ENCODE measurements around the gene SUPT3H.

Gene SUPT3H

DNA sequence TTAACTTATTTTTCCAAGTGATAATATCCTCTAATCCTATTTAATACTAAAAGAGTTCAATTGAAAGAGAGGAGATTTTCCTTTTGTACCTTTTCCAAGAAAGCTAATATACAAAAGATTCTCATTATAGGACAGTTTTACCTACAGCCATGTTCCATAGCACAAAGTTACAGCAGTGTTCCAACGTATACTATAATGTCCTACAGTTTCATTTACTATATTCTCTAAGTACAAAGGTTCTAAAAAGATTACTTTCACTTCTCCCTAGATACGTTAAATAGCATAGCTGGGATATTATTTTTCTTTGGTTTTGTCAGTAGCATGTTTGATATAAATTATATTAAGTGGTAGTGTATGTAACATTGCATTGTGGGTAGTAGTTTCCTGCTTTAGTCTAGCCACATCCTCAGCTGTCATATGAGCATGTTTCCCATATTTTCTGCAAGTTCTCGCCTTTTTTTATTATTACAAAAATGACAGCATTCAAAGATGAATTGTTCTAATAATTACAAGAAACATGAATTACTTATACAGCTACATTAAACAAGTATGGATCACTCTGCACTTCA is 54.0 kb downstream of the SUPT3H start:
- no peak overlapping the region for H3K4me3 ChIP-seq (ENCODE audit: low read depth, low read length)
- TF ChIP-seq, protein P1, sequence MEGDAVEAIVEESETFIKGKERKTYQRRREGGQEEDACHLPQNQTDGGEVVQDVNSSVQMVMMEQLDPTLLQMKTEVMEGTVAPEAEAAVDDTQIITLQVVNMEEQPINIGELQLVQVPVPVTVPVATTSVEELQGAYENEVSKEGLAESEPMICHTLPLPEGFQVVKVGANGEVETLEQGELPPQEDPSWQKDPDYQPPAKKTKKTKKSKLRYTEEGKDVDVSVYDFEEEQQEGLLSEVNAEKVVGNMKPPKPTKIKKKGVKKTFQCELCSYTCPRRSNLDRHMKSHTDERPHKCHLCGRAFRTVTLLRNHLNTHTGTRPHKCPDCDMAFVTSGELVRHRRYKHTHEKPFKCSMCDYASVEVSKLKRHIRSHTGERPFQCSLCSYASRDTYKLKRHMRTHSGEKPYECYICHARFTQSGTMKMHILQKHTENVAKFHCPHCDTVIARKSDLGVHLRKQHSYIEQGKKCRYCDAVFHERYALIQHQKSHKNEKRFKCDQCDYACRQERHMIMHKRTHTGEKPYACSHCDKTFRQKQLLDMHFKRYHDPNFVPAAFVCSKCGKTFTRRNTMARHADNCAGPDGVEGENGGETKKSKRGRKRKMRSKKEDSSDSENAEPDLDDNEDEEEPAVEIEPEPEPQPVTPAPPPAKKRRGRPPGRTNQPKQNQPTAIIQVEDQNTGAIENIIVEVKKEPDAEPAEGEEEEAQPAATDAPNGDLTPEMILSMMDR (IDR thresholded peaks at IDR 0.05; ENCODE audit: low read depth, low read length): no peak

DNA sequence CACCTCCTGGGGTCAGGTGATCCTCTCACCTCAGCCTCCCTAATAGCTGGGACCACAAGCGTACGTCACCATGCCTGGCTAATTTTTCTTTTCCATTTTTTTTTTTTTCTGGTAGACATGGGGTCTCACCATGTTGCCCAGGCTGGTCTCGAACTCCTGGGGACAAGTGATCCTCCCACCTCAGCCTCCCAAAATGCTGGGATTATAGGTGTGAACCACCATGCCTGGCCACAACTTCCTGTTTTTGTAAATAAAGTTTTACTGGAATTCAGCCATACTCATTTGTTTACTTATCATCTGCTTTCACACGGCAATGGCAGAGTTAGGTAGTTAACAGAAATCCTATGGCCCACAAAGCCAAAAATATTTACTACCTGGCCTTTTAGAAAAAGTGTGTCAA is 57.4 kb downstream of the SUPT3H start:
- no peak overlapping the region for H3K4me3 ChIP-seq (ENCODE audit: low read depth, low read length)
- TF ChIP-seq, protein P1 (IDR thresholded peaks at IDR 0.05; ENCODE audit: low read depth, low read length): no peak

DNA sequence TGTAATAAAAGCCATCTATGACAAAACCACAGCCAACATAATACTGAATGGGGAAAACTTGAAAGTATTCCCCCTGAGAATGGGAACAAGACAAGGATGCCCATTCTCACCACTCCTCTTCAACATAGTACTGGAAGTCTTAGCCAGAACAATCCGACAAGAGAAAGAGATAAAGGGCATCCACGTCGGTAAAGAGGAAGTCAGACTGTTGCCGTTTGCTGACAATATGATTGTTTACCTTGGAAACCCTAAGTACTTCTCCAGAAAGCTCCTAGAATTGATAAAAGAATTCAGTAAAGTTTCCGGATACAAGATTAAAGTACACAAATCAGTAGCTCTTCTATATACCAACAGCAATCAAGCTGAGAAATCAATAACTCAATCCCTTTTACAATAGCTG is 63.6 kb downstream of the SUPT3H start:
- TF ChIP-seq, protein P1 (IDR thresholded peaks at IDR 0.05; ENCODE audit: low read depth, low read length): no peak
- H3K4me3 ChIP-seq (ENCODE audit: low read depth, low read length): no peak overlapping the region

DNA sequence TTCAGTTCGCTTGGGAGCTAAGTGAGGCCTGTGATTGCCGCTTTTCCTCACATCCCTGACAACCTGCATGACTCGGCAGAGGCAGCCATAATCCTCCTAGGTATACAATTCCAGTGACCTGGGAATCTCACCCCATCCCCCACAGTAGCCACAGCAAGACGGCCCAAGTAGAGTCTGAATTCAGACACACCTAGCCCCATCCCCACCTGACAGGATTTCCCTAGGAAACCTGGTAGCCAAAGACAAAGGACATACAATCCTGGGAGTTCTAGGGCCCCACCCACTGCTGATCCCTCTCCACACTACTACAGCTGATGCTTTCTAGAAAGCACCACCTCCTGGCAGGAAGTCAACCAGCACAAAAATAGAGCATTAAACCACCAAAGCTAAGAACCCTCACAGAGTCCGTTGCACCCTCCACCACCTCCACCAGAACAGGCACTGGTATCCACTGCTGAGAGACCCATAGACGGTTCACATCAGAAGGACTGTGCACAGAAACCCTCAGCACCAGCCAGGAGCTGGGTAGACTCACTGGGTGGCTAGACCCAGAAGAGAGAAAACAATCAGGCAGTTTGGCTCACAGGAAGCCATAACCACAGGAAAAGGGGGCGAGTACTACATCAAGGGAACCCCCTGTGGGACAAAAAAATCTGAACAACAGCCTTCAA is 67.5 kb downstream of the SUPT3H start:
- H3K4me3 ChIP-seq (ENCODE audit: low read depth, low read length): no peak overlapping the region
- TF ChIP-seq, protein P1 (IDR thresholded peaks at IDR 0.05; ENCODE audit: low read depth, low read length): no peak

DNA sequence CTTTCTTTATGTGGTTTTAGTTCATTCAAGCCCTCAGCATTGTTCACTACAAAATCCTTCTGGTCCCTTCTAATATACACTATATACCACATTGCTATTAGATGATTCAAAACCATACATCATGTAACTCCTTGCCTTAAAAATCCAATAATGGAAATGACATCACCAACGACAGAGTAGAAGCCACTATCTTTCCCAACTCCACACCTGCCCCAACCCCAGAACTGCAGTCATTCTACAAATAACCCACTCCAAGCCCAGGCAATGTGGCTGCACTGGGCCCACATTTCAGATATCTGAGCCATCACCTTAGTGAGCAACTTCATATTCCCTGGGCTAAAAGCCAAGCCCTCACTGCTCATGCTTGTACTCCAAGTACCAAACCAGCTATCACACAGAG is 72.2 kb downstream of the SUPT3H start:
- TF ChIP-seq, protein P1 (IDR thresholded peaks at IDR 0.05; ENCODE audit: low read depth, low read length): no peak
- no peak overlapping the region for H3K4me3 ChIP-seq (ENCODE audit: low read depth, low read length)

DNA sequence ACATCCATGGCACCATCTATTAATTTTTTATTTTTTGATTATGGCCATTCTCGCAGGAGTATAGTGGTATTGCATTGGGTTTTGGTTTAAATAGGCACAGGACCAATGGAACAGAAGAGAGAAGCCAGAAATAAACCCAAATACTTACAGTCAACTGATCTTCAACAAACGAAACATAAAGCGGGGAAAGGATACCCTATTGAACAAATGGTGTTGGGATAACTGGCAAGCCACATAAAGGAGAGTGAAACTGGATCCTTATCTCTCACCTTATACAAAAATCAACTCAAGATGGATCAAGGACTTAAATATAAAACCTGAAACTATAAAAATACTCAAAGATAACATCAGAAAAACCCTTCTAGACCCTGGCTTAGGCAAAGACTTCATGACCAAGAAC is 74.9 kb downstream of the SUPT3H start:
- no peak overlapping the region for H3K4me3 ChIP-seq (ENCODE audit: low read depth, low read length)
- TF ChIP-seq, protein P1 (IDR thresholded peaks at IDR 0.05; ENCODE audit: low read depth, low read length): no peak

DNA sequence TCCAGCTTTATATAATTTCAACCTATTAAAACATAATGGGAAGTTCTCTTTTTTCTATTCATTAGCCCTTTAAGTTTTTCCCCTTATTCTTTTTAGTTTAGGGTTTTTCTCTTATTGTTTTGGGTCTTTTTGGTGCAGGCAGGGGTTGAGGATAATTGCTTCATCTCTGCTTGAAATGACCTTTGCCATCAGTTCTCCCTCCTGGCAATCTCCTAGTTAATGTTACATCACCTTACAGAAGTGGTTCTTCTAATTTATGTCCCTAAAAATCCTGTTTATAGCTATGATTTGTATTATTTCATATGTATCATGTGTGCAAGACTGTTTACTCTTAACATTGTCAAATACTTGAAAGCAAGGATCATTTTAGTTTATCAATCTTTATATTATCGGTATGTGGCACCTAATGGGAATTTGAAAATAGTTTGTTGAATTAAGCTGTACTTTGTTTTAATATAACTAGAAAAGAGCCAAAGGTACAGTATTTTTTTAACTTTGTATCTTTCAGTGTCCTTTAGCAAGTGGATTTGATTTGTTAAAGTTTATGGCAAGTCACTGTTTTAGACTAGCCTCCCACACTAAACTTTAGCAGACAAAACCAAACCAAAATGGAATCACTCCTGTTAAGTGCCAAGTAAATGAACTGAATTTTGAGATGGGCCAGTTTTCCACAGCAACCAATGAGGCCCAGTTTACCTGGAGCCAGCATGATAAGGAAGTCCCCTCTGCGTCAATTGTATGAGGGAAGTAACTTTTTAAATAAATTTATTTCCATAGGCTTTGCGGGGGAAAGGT is 76.2 kb downstream of the SUPT3H start:
- H3K4me3 ChIP-seq (ENCODE audit: low read depth, low read length): no peak overlapping the region
- TF ChIP-seq, protein P1 (IDR thresholded peaks at IDR 0.05; ENCODE audit: low read depth, low read length): no peak

Measured in WI38 (cell line).